Esophagus squamous epithelium (tissue), 4 donors: ENCODE results near the gene DNAJB6.

Source experiments
- POLR2A ChIP-seq, 4 donors: fragments of 450-650 bp; IDR thresholded peaks; one replicate each; pipeline ENCODE4 v1.6.1; 2017; ENCODE audit warnings: antibody characterized with exemption in 4 of 4, mild to moderate bottlenecking in 4 of 4, moderate library complexity in 3 of 4
- TF ChIP-seq, protein P1 (sequence below), 6 experiments: fragments of 450-650 bp in 4 of 6; fragments of 200-600 bp in 2 of 6; sonication (generic) in 2 of 6; IDR thresholded peaks; one replicate each; pipeline ENCODE4 v1.5.1; 2016 to 2019; ENCODE audit warnings: antibody characterized with exemption in 6 of 6, mild to moderate bottlenecking in 4 of 6, moderate library complexity in 4 of 6

DNA sequence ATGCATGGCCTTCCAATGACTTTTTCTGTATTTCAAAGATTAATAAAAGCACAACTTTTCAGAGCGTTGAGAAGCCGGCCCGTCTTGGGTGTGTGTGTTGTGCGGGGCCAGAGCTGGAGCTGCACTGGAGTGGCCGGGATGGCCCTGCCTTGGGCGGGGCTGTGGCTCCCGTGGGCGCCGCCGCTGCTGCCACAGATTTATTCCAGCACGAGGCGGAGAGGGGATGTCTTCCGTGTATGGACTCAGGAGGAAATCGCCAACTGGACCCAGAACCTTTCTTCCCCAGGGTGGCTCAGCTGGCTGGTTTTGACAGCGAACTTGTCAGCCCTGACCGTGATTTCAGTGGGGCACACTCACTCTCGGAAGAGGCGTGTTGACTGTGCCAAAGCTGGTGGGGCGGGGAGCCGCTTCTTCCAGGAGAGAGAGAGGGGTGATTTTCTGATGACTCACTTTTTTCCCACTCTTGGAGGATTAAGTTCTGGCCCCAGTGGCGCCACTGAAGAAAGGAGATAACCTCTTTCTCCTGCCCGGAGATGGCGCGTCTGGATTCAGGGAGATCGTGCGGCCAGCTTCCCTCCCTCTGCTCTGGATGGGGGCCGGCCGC, 72.4 kb downstream of the DNAJB6 start:
- TF ChIP-seq, protein P1, sequence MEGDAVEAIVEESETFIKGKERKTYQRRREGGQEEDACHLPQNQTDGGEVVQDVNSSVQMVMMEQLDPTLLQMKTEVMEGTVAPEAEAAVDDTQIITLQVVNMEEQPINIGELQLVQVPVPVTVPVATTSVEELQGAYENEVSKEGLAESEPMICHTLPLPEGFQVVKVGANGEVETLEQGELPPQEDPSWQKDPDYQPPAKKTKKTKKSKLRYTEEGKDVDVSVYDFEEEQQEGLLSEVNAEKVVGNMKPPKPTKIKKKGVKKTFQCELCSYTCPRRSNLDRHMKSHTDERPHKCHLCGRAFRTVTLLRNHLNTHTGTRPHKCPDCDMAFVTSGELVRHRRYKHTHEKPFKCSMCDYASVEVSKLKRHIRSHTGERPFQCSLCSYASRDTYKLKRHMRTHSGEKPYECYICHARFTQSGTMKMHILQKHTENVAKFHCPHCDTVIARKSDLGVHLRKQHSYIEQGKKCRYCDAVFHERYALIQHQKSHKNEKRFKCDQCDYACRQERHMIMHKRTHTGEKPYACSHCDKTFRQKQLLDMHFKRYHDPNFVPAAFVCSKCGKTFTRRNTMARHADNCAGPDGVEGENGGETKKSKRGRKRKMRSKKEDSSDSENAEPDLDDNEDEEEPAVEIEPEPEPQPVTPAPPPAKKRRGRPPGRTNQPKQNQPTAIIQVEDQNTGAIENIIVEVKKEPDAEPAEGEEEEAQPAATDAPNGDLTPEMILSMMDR (IDR thresholded peaks at IDR 0.05) = no peak
- TF ChIP-seq POLR2A (IDR thresholded peaks at IDR 0.05) = no peak
